GM19452 (cell line): ENCODE data around the gene FGF14.
"Not testable (repeated sequence)": the region's sequence is repeated elsewhere in the genome, so short reads cannot be mapped to it uniquely, and the experiment has no call there.

Experiments used
- ATAC-seq: cut with Tn5 transposase; IDR thresholded peaks from one replicate; pipeline ENCODE4 v1.9.1; 2021; ENCODE audit not compliant: unreplicated experiment

The FGF14 gene

GRCh38 chr13:101892296-101892695, 509.6 kb downstream of the FGF14 start:
- no peak for ATAC-seq

GRCh38 chr13:101881593-101881992, 520.3 kb downstream of the FGF14 start:
- ATAC-seq: no peak

- ATAC-seq: peak; percentile 66
These were observed 521.3 kb downstream of the FGF14 start for GRCh38 chr13:101880581-101880980.

GRCh38 chr13:101876951-101877350, 524.9 kb downstream of the FGF14 start:
- no peak for ATAC-seq

GRCh38 chr13:101875717-101876393, 526.0 kb downstream of the FGF14 start:
- no peak for ATAC-seq

GRCh38 chr13:101875091-101875490, 526.8 kb downstream of the FGF14 start:
- ATAC-seq: no peak

- peak; percentile 93 for ATAC-seq
These were observed 532.3 kb downstream of the FGF14 start for GRCh38 chr13:101869553-101869952.

GRCh38 chr13:101868585-101869469, 533.0 kb downstream of the FGF14 start:
- ATAC-seq: peak; percentile 49

- ATAC-seq: no peak
These were observed 534.8 kb downstream of the FGF14 start for GRCh38 chr13:101866889-101867581.

GRCh38 chr13:101858860-101859259, 543.0 kb downstream of the FGF14 start:
- ATAC-seq: no peak

- no peak for ATAC-seq
These were observed 555.1 kb downstream of the FGF14 start for GRCh38 chr13:101846701-101847100.

GRCh38 chr13:101846249-101846648, 555.6 kb downstream of the FGF14 start:
- ATAC-seq: no peak

GRCh38 chr13:101845245-101846020, 556.4 kb downstream of the FGF14 start:
- no peak for ATAC-seq

- no peak for ATAC-seq
These were observed 560.1 kb downstream of the FGF14 start for GRCh38 chr13:101841698-101842097.

- no peak for ATAC-seq
These were observed 563.5 kb downstream of the FGF14 start for GRCh38 chr13:101838323-101838722.

GRCh38 chr13:101837778-101838177, 564.1 kb downstream of the FGF14 start:
- ATAC-seq: not testable (repeated sequence)

- ATAC-seq: no peak
These were observed 564.6 kb downstream of the FGF14 start for GRCh38 chr13:101837288-101837687.

- no peak for ATAC-seq
These were observed 565.9 kb downstream of the FGF14 start for GRCh38 chr13:101835920-101836319.

- ATAC-seq: no peak
These were observed 568.2 kb downstream of the FGF14 start for GRCh38 chr13:101833671-101834070.

GRCh38 chr13:101830035-101830434, 571.8 kb downstream of the FGF14 start:
- ATAC-seq: no peak

- no peak for ATAC-seq
These were observed 572.4 kb downstream of the FGF14 start for GRCh38 chr13:101829484-101829883.
